ENCODE results near the gene PYGO2.

Gene PYGO2

GRCh38 chr1:154954541-154954940, 7.0 kb downstream of the PYGO2 start:
- no peak for FAIRE-seq
- TF ChIP-seq, protein P1, sequence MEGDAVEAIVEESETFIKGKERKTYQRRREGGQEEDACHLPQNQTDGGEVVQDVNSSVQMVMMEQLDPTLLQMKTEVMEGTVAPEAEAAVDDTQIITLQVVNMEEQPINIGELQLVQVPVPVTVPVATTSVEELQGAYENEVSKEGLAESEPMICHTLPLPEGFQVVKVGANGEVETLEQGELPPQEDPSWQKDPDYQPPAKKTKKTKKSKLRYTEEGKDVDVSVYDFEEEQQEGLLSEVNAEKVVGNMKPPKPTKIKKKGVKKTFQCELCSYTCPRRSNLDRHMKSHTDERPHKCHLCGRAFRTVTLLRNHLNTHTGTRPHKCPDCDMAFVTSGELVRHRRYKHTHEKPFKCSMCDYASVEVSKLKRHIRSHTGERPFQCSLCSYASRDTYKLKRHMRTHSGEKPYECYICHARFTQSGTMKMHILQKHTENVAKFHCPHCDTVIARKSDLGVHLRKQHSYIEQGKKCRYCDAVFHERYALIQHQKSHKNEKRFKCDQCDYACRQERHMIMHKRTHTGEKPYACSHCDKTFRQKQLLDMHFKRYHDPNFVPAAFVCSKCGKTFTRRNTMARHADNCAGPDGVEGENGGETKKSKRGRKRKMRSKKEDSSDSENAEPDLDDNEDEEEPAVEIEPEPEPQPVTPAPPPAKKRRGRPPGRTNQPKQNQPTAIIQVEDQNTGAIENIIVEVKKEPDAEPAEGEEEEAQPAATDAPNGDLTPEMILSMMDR (IDR thresholded peaks at IDR 0.05; ENCODE audit: insufficient read depth, missing control alignments): no peak
- DNase-seq (ENCODE audit: insufficient read length, low spot score): no peak

- no peak for FAIRE-seq
- no peak for DNase-seq (ENCODE audit: insufficient read length, low spot score)
- TF ChIP-seq, protein P1 (IDR thresholded peaks at IDR 0.05; ENCODE audit: insufficient read depth, missing control alignments): no peak
Observed at GRCh38 chr1:154953611-154954038, 8.0 kb downstream of the PYGO2 start.

GRCh38 chr1:154952664-154953063, 8.9 kb downstream of the PYGO2 start:
- TF ChIP-seq, protein P1 (IDR thresholded peaks at IDR 0.05; ENCODE audit: insufficient read depth, missing control alignments): no peak
- DNase-seq (ENCODE audit: insufficient read length, low spot score) (no peak), FAIRE-seq (no peak)

DNA sequence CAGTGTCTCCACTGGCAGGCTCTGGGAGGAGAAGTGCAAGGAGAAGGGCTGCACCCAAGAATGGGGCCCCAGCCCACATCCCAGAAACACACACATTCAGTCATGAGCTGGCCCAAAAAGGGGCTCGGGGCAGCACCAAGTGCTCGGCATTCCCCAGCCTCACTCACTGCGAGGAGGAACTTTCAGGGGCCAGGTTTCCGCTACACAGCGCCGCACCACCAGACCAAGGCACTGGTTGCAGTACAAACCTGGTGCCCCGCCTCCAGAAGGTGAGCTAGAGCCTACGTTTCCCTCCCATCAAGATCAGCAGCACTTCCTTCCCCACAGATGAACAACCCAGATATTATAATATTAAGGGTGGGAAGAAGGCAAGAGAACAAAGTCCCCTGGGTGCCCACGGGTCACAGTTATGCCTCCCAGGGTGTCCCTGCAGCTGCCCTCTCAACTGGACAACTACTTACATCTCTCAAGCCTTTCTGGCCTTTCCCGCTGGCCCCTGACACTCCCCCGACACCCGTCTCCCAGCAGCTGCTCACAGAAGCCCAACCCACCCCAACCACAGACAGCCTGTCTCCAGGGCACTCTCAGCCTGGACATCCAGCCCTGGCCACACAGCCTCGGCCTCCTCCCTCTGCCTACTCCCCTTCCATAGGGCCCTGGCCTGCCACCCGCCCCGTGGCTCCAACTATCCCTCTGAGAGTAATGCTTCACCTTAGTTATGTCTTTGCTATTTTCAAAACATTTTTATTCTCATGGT, 9.5 kb downstream of the PYGO2 start:
- FAIRE-seq (no peak), DNase-seq (ENCODE audit: insufficient read length, low spot score) (no peak)
- TF ChIP-seq, protein P1 (IDR thresholded peaks at IDR 0.05; ENCODE audit: insufficient read depth, missing control alignments): no peak

DNA sequence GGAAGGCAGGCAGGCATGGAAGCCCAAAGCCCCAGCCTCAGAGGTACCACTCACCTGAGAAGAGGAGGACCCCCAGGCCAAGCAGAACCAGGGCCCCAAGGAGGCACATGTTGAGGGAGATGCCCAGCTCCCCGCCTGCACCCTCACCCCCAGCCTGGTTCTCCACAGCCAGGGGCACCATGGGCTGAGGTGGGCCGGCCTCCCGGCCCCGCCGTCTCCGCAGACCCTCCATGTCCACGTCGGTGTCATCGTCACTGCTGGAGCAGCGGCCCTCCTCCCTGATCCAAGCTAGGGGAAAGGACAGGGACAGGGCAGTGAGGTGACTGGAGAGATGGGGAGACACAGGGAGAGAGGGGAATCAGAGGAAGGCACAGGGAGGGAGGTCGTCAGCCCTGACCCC, 13.5 kb downstream of the PYGO2 start:
- TF ChIP-seq, protein P1 (IDR thresholded peaks at IDR 0.05; ENCODE audit: insufficient read depth, missing control alignments): no peak
- FAIRE-seq (no peak), DNase-seq (ENCODE audit: insufficient read length, low spot score) (no peak)

DNA sequence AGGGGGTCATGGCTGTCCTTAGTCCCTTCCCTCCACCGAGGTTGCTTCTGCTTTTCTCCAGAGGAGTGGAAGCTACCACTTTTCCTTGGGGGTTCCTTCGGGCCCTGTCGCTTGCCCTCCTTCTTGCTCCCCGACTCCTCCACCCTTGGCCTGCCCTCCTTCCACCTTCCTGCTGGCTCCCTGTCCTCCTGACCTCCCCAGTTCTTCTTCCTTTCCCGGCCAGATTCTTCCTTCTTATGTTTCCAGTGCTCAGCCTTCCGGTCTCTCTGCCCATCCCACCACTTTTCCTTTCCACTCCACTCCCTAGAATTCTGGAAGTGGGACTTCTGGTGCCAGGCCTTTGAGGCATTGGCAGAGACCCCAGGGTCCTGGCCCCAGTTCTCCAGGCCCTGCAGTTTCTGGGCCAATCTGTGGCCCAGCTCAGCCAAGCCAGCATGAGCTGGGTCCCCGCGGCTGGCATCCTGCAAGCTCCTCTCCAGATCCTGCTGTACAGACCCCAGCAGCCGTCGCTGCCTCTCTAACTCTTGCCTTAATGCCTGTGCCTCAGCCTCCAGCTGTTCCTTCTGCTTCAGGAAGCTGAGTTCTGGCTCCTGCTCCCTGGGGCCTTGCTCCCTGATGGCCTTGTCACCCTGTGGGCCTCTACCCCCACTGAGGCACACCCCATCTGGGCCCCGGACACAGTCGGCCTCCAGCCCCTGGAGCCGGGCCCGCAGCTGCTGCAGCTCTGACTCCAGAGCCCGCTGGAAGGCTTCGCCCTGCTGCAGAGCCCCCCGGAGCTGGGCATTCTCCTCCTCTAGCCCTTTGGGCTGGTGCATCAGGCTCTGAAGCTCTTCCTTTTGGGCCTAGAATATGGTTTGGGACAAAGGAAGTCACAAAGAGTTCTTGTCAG, 15.4 kb downstream of the PYGO2 start:
- TF ChIP-seq, protein P1 (IDR thresholded peaks at IDR 0.05; ENCODE audit: insufficient read depth, missing control alignments): no peak
- DNase-seq (ENCODE audit: insufficient read length, low spot score): no peak
- no peak for FAIRE-seq
